Measurements from ENCODE around the gene NFE2L2.

DNA sequence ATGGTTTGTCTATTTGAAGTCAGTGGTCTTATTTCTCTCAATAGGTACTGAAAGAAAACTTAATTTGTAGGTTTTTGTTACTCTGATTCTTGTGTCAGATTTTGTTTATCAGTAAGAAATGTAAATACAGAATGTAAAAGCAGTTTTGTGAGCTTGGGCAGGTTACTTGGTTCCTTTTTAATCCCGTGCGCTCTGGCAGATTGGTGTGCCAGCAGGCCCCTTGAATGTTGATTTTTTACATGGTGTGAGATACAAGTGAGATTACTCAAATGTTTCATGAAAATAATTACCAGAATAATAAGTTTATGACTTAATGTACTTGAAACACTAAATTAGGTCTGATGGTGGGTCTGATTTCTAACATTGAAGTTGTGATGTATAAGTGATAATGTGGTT lies 38.6 kb downstream of the NFE2L2 start:
- TF ChIP-seq CTCF (IDR thresholded peaks at IDR 0.05; ENCODE audit: insufficient read depth, low read length, poor library complexity, severe bottlenecking) (no peak), EZH2phosphoT487 (conservative IDR thresholded peaks at IDR 0.05; ENCODE audit: low read length) (no peak)

Measured in SU-DHL-6 (cell line).